Right lobe of liver (tissue), 6 donors: Measurements from ENCODE around the gene CACNA1D. TPM values are rescaled to one million over a fixed set of nuclear protein-coding genes. Genes with fewer than 3 reads are reported as not detected.

ENCODE experiments used
- ATAC-seq, 4 donors: fragments of 200-7000 bp; cut with Tn5 transposase; one replicate each; pipeline ENCODE4 v1.9.1; 2020; ENCODE audit warnings: mild to moderate bottlenecking in 4 of 4, moderate library complexity in 4 of 4
- DNase-seq, 3 donors: peaks; one replicate each; pipeline ENCODE4 v3.0.0-alpha.2; 2020
- H3K27ac ChIP-seq, 3 donors: fragments of 200-600 bp; one replicate each; pipeline ENCODE4 v1.8.0; 2022
- H3K27me3 ChIP-seq, 2 donors: fragments of 200-600 bp; one replicate each; pipeline ENCODE4 v1.8.0; 2022
- H3K36me3 ChIP-seq, 4 donors: fragments of 200-600 bp; sonication (generic) in 1 of 4; one replicate each; pipeline versions ENCODE4 v1.5.1 to v1.8.0; 2017 to 2022; ENCODE audit warnings: control low read depth in 1 of 4
- H3K4me1 ChIP-seq, 4 donors: fragments of 200-600 bp; sonication (generic) in 1 of 4; one replicate each; pipeline versions ENCODE4 v1.5.1 to v1.8.0; 2017 to 2022; ENCODE audit warnings: control low read depth in 1 of 4
- H3K4me3 ChIP-seq, 3 donors: fragments of 200-600 bp; one replicate each; pipeline ENCODE4 v1.8.0; 2022
- H3K9me3 ChIP-seq, 4 donors: fragments of 200-600 bp; sonication (generic) in 1 of 4; one replicate each; pipeline versions ENCODE4 v1.5.1 to v1.8.0; 2017 to 2022; ENCODE audit warnings: control low read depth in 1 of 4
- POLR2A ChIP-seq: fragments of 450-650 bp; IDR thresholded peaks from one replicate; pipeline ENCODE4 v1.6.1; 2017; ENCODE audit warnings: antibody characterized with exemption, mild to moderate bottlenecking
- WGBS: methylation state at CpG from one replicate; pipeline ENCODE4 v1.1.6; 2018; ENCODE audit warnings: low coverage, low lambda C conversion rate; ENCODE audit not compliant: insufficient coverage; ENCODE audit errors: missing lambda C conversion rate; 5-methylcytosine and 5-hydroxymethylcytosine counted together
- intact Hi-C, 2 donors: fragments of 100-400 bp; cut with DNase I; formaldehyde crosslinking; loops; one replicate each; pipeline versions ENCODE4 v1.11.2 to v1.14.1; 2022
- total RNA-seq, 6 experiments: library from RNA; depleted of rRNA in 2 of 6; stranded (reverse); fragments of >200 nt in 2 of 6; fragmentation: NEBNext Ultra II Directional in 3 of 6; extraction: Animal tissue kit (Norgen Biotek cat#: 25700) in 3 of 6; gene quantifications; one replicate each; pipeline versions ENCODE4 v1.1.0 to v1.2.4, GENCODE V29; 2016 to 2023
- TF ChIP-seq, protein P1 (sequence below), 4 donors: fragments of 200-600 bp in 3 of 4; fragments of 450-650 bp in 1 of 4; IDR thresholded peaks; one replicate each; pipeline versions ENCODE4 v1.5.1 to v1.8.0; 2016 to 2022; ENCODE audit warnings: antibody characterized with exemption in 4 of 4, mild to moderate bottlenecking in 2 of 4
- donor health status: DM: no; HTN: yes; CAD: no.
- donor health status: DM: no; HTN: no; CAD: no.
- donor health status: DM: no; HTN: no; CAD: no.
- donor health status: DM: no; HTN: yes; CAD: no.
- donor health status: DM: no; HTN: yes; CAD: no.

Gene CACNA1D
- total RNA-seq, 6 experiments from 2014 or later, result 5.5 to 12.7 (median 9.3) TPM

DNA sequence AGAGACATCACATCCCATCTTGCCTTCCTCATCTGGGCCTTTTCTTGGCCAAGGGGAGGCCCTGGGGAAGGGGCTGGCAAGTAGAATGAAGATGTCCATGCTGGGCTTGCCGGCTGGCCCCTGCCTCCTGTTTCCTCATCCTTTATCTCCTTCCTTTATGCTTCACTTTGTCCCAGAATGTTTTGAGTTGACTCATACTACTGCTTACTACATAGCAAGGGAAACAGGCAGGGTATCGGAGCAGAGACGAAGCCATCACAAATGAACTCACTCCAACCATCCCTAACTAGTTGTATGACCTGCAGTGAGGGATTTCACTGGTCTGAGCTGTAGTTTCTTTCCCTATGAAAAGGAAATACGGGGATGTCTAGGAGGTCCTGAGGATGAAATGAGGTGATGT lies 285.8 kb downstream of the CACNA1D start:
- Histone ChIP-seq H3K27me3 (no peaks in the 10 kb centered on the region), H3K27ac (no peak overlapping the region), H3K4me3 (no peak overlapping the region), H3K36me3 (no peaks in the 10 kb centered on the region), H3K9me3 (no peaks in the 10 kb centered on the region), H3K4me1 (peaks cover 0 to 24% (median 10%) of the 10 kb centered on the region in 4 donors)
- 92% methylated on average over 4 of the region's 4 CpGs for WGBS
- intact Hi-C loops, result no loop called here
- DNase-seq (no peak), ATAC-seq (no peak)
- TF ChIP-seq, protein P1, sequence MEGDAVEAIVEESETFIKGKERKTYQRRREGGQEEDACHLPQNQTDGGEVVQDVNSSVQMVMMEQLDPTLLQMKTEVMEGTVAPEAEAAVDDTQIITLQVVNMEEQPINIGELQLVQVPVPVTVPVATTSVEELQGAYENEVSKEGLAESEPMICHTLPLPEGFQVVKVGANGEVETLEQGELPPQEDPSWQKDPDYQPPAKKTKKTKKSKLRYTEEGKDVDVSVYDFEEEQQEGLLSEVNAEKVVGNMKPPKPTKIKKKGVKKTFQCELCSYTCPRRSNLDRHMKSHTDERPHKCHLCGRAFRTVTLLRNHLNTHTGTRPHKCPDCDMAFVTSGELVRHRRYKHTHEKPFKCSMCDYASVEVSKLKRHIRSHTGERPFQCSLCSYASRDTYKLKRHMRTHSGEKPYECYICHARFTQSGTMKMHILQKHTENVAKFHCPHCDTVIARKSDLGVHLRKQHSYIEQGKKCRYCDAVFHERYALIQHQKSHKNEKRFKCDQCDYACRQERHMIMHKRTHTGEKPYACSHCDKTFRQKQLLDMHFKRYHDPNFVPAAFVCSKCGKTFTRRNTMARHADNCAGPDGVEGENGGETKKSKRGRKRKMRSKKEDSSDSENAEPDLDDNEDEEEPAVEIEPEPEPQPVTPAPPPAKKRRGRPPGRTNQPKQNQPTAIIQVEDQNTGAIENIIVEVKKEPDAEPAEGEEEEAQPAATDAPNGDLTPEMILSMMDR (IDR thresholded peaks at IDR 0.05), result no peak
- TF ChIP-seq POLR2A, result no peak

DNA sequence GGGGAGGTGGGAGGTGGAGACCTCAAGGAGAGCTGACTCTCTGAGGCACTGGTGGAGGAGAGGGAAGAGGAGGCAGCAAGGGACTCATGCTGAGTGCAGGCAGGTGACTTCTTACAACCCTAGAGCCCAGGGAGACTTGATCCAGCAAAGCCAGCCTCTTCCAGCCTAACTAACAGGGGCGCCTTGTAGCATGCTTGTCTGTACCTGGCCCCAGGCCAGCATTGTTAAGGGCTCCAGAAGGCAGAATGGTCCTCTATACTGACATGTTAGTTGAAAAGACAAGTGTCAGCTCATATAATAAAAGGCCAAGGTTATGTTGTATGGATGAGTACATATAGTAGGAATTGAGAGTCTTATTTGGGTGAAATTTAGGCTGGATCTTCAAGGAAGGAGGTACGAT lies 286.4 kb downstream of the CACNA1D start:
- WGBS, result 78% methylated on average over 2 of the region's 2 CpGs
- ATAC-seq (no peak), DNase-seq (no peak)
- H3K4me3 ChIP-seq, result no peak overlapping the region
- H3K36me3 ChIP-seq, result no peaks in the 10 kb centered on the region
- H3K4me1 ChIP-seq, result peaks cover 0 to 18% (median 6%) of the 10 kb centered on the region in 4 donors
- H3K9me3 ChIP-seq, result no peaks in the 10 kb centered on the region
- H3K27ac ChIP-seq, result no peak overlapping the region
- H3K27me3 ChIP-seq, result no peaks in the 10 kb centered on the region
- TF ChIP-seq, protein P1 (IDR thresholded peaks at IDR 0.05), result no peak
- no peak for TF ChIP-seq POLR2A
- intact Hi-C loops, result no loop called here

DNA sequence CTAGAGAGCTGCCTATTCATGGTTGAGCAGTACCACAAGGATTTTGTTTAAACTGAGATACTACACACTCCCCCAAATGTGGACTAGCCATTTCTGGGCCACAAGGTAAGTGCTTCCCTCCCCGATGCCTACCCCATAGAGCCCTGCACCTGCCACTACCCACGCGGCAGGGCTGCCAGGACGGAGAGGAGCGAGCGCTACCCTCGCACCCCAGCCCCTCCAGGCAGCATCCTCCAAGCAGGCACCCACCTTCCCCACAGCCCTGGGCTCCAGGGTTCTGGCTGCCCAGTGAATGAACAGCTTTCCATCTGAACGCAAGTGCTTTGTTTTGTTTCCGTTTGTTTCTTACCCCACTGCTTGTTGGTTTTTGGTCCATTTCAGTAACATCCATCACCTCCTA lies 292.6 kb downstream of the CACNA1D start:
- ATAC-seq (no peak), DNase-seq (no peak)
- Histone ChIP-seq H3K9me3 (no peaks in the 10 kb centered on the region), H3K36me3 (no peaks in the 10 kb centered on the region), H3K27ac (no peak overlapping the region), H3K4me3 (no peak overlapping the region), H3K4me1 (no peaks in the 10 kb centered on the region), H3K27me3 (no peaks in the 10 kb centered on the region)
- TF ChIP-seq, protein P1 (IDR thresholded peaks at IDR 0.05), result no peak
- TF ChIP-seq POLR2A, result no peak
- intact Hi-C loops, result no loop called here
- 83% methylated on average over 7 of the region's 9 CpGs for WGBS

DNA sequence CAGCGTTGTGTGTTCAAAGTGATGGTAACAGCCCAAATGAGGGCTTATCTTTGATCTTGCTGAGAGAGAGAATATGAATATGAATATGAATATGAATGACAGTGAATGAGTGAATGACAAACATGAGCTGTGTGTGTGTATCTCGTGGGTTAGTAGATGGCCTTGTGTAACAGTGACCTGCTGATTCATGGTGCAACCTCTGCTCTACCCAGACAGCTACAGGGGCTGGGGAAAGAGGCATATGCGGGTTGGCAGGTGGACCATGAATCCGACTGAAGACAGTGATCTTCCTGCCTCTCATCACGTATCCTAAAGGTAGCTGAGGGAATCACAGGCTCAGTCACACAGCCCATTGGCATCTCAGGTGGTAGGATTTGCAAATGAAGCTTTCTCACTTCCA lies 293.6 kb downstream of the CACNA1D start:
- H3K27ac ChIP-seq, result no peak overlapping the region
- intact Hi-C loops, result no loop called here
- H3K4me3 ChIP-seq, result no peak overlapping the region
- H3K36me3 ChIP-seq, result no peaks in the 10 kb centered on the region
- no peak for TF ChIP-seq POLR2A
- TF ChIP-seq, protein P1 (IDR thresholded peaks at IDR 0.05), result no peak
- H3K4me1 ChIP-seq, result no peaks in the 10 kb centered on the region
- H3K27me3 ChIP-seq, result no peaks in the 10 kb centered on the region
- no peak for DNase-seq
- no peaks in the 10 kb centered on the region for H3K9me3 ChIP-seq
- ATAC-seq, result no peak
- 48% methylated on average over 2 of the region's 5 CpGs for WGBS

DNA sequence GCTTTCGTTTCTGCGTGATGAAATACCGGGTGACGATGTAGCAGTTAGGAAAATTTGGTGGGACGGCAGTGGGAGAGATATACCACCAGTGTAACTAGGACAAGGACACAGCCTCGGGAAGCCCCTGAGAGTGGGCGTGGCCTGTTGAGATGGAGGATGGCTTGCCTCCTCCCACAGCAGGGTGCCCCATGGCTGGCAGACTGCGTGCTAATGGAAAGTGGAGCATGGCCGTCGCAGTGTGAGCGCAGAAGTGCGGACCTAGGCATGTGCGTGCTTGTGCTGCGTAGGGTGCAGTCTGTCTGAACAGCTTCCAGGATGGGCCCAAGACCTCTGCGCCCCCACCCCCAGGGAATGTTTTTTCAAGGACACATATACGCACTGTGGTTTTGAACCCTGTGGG lies 295.0 kb downstream of the CACNA1D start:
- Histone ChIP-seq H3K36me3 (no peaks in the 10 kb centered on the region), H3K4me3 (no peak overlapping the region), H3K27me3 (no peaks in the 10 kb centered on the region), H3K9me3 (no peaks in the 10 kb centered on the region), H3K4me1 (no peaks in the 10 kb centered on the region), H3K27ac (no peak overlapping the region)
- intact Hi-C loops, result no loop called here
- no peak for ATAC-seq
- DNase-seq, result no peak
- TF ChIP-seq, protein P1 (IDR thresholded peaks at IDR 0.05), result no peak
- no peak for TF ChIP-seq POLR2A
- 89% methylated on average over 6 of the region's 16 CpGs for WGBS
